Stromal cell of bone marrow (primary cell): Measurements from ENCODE around the gene OSTC.

ENCODE experiments used
- DNase-seq: peaks from one replicate; pipeline ENCODE4 v3.0.0-alpha.2; 2012; ENCODE audit warnings: low read depth

OSTC gene

DNA sequence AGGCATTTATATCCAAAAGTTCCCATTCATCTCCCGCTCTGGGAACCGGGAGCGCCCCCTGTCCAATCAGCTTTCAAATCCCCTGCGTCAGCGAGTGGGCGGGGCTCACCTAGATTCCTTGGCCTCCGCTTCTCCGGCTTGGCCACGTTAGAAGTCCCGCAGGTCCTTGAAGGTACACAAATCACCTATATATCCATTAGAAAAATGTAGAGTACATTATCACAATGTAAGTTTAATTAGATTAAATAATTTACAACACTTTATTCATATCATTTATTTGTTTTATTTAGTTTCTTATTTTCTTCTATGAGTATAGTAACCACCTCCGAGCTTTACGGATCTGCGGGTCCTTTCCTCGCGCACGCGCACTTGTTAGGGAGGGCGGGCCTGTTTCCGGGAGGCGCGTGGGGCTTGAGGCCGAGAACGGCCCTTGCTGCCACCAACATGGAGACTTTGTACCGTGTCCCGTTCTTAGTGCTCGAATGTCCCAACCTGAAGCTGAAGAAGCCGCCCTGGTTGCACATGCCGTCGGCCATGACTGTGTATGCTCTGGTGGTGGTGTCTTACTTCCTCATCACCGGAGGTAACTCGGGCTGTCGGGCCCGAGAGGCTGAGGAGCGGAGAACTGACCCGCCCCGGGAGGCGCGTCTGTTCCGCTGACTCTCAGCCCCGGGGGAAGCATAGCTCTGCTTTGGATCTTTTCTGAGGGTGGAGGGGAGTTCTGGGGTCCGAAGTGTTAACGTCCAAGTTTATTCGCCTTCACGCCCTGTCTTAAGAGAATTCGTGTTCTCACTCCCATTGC is at the start of gene OSTC:
Gene OSTC, plus strand, starts transcription at position 388 of the 802 bp plus-strand sequence. Its CDS starts 57 bp downstream, at position 445.
- peak; percentile 94 for DNase-seq

DNA sequence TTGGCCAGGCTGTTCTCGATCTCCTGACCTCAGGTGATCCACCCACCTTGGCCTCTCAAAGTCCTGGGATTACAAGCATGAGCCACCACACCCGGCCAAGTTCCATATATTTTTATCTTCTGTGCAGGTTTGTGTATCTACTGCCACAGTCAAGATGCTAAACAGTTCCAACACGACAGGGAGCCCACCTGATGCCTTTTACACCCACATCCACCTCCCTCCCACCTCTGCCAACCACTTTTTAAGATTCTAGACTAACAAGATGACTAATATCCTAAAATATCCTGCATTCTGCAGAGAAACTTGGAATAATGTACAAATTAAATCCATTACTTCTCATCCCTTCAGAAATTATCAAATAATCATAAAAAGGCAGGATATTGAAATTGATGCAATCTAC is 49.3 kb upstream of the OSTC start:
- DNase-seq, result no peak

DNA sequence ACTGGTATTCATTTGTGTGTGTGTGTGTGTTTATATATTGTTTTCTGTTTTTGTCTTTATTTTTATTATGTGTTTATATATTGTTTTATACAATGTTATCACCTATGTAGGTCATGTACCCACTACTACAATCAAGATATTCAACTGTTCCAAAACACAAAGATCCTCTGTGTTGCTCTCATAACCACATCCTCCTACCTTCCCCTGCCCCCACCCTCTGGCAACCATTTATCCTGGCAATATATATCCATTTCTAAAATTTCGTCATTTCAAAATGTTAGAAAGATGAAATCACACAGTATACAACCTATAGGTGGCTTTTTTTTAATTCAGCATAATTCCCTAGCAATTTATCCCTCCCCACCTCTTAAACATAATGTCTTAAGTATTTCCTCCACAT is 48.9 kb upstream of the OSTC start:
- DNase-seq, result no peak

DNA sequence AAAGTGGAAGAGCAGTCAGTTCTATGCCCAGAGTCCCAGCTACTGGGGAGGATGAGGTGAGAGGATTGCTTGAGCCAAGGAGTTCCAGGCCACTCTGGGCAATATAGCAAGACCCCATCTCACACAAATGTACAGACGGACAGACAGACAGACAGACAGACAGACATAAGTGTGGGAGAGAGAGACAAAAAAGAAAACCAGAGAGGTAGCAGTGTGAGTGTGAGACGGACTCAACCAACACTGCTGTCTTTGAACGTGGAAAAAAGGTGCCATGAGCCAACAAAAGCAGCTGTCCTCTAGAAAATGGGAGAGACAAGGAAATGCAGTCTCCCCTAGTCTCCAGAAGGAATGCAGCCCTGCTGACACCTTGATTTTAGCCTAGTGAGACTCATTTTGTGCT is 48.2 kb upstream of the OSTC start:
- no peak for DNase-seq

DNA sequence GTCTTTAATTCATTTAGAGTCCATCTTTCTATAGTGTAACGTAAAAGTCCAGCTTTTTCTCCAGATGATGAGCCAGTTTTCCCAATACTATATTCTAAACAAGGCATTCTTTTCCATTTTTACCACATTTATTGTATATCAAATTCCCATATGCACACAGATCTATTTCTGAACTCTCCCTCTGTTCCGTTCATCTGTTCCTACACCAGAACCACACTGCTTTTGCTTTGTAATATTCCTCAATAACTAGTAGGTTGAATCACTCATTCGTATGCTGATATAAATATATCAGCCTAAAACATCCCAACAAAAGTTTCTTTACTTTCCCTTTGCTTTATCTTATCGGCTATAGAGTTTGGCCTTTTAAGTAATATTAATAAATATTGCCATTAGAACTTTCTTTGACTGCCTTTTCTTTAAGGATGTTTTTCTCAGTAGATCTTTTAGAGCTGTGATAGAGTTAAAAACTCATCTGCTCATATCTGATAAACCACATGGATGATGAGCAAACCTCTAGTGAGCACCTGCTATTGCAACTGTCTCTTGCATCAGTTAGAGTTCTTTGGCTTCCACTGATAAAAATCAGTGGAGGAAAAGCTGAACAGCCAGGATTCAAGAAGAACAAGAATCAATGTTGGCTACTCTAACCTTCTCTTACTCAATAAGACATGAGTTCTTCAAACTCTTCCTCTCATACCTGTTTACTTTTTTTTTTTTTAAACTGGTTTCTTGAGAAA is 43.2 kb upstream of the OSTC start:
- no peak for DNase-seq

DNA sequence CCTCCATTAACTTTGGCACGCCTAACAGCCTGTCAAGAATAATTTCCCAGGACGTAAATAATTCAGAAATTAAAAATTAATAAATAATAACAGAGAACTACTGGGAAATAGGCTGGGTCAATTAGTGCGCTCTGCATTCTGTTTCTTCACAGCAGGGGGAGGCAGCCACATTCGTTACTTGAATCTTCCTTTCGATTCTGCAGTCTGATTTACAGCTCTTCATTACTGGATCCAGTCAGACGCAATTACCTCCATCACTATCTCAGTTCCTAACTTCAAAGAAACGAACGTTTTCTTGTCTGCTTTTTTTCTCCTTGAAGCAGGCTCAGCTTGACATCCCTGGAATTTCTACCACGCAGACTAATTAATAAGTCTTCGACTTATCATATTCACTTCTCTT is 39.0 kb upstream of the OSTC start:
- no peak for DNase-seq

DNA sequence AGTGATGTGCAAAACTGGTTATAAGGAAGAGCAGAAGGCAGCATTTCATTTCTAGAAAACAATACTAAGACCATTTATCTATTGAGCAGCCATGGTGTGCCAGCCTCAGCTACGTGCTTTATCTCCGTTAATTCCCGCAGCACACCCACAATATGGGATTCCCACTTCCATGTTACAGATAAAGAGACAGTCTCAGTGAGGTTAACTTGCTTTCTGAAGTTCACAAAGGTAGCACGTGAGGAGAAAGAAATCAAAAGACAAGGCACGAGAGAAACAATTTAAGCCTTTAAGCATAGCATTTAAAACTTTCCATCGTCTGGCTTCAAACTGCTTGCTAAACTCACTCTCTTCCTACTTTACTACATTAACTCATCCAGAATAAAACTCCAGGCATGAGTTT is 38.0 kb upstream of the OSTC start:
- no peak for DNase-seq

DNA sequence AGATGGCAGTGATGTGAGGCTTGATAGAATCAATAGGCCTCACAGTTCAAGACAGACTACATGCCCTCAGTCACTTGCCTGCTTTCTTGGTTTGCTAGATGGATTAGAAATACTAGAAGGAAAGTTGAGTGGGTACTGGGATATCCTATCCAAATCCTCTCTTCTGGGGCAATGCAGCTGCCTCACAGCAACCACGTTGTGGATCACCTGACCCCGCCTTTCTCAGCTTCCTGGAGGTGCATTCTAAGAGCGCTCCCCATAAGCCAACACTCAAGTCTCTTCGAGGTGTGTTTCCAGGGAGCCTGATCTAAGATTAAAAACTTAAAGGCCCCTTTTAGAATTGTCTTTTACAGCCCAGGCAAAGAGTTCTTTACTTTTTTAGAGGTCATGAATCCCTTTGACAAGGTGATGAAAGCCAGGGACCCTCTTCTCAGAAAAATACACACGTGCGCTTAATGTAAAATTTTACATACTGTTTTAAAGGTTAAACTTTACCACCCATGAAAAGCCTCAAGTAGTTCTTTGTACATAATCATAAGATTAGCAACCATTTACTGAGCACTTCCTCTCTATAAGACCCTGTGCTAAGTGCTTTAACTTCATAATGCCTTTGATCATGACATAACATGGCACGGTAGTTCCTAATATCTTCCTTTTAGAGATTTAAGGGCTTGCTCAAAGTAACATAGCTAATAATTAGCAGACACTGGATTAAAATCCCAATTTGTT is 30.9 kb upstream of the OSTC start:
- DNase-seq, result no peak

DNA sequence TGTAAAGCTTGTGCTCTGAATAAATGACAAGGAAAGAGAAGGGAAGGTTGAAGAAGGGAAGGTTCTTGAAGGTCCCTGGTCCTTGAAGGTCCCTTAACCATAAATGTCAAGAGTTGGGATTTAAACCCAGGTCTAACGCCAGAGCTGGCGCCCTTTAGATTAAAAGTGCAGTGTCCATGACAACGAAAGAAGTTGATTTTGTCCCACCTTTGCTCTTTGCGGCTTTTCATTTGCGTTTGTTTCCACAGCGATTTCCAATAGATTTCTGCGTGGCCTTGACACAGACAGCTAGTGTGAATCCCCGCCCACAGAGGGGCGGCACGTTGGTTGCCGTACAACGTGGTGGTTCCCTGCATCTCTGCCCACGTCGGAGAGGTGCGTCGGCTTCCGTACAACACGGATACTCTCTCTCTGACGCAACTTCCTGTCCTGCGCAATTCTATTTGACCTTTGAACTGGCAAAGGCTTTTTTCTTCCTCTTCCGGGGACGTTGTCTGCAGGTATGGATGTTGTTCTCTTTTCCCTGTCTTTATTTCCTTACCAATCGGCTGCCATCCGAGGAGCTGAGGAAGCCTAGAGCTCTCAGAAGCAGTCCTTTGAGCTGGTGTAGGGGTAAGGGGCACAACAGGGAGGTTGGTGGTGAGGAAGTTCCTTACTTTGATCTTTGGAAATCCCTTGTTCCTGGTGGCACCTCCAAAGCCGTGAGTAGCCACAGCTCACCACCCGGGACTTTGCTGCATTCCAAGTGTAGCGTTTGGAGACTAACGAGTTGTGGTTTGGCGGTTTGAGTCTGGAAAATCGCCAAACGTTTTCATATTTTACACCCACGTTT is 30.1 kb upstream of the OSTC start, which contains the start of gene RPL34:
Gene RPL34, plus strand, starts transcription at position 476 of the 832 bp plus-strand sequence. CDS start 1,384 bp downstream, outside the sequence.
- peak; percentile 97 for DNase-seq

DNA sequence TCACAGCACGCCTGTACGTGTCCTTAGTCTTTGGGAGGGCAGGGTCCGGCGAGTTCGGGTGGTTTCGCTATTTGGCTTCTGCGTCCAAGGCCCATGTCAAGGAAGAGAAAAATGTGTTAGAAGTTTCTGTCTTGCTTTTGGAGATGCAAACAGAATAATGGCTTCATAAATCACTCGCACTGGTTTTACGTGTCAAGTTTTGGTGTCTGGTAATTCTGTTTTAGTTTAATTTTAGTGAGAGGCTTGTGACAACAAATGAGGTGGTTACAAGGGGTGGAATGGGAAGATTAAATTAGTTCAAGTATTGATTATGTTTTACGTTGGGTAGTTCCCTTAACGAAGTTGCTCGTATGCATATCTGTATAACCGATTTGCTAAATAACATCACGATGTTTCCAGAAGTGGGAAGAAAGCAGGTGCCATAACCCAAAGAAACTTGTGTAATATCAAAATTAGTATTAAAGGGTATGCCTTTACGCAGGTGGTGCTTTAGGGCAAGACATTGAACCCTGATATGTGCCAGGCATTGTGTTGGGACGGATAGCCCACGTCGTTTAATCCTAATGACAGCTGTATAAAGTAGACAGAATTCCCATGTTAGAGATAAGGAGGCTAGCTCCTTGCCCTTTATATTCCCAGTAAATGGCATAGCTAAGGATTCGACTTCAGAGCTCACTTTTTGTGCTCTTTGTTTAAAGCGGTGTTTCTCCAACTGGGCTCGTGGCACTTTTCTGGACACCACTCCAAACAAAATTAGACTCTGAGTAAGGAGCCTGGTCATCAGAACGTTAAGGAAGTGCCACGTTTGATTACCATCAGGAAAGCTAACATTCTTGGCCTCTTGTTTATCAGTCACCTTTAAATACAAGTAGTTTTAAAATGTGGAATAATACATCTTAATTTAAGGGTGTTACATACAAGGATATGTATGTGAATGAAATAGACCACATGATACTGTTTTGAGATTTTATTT is 29.2 kb upstream of the OSTC start:
- DNase-seq, result no peak

DNA sequence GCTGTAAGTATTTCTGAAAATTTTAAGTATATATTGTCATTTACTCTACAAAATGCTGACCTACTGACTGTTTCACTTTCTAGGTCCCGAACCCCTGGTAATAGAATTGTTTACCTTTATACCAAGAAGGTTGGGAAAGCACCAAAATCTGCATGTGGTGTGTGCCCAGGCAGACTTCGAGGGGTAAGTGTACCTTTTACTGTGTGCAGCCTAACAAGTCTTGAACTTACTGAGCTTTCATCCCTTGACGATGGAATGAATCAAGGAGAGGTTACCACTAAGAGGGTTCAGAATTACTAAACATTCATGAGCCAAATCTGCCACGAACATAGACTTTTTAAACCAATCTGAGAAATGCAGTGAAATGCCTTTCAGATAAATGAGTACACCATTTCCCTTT is 28.4 kb upstream of the OSTC start:
- DNase-seq, result no peak

DNA sequence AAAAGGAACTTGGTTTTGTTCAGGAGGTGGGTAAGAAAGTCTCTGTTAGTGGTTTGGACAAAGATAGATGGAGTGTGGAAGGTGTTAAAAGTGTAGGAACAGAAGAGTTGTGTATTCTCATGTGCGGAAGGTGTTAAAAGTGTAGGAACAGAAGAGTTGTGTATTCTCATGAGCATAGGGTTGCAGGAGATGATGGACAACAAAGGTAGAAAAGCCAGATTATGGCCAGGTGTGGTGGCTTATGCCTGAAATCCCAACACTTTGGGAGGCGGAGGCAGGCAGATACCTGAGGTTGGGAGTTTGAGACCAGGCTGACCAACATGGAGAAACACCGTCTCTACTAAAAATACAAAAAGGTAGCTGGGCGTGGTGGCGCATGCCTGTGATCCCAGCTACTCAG is 27.6 kb upstream of the OSTC start:
- no peak for DNase-seq

DNA sequence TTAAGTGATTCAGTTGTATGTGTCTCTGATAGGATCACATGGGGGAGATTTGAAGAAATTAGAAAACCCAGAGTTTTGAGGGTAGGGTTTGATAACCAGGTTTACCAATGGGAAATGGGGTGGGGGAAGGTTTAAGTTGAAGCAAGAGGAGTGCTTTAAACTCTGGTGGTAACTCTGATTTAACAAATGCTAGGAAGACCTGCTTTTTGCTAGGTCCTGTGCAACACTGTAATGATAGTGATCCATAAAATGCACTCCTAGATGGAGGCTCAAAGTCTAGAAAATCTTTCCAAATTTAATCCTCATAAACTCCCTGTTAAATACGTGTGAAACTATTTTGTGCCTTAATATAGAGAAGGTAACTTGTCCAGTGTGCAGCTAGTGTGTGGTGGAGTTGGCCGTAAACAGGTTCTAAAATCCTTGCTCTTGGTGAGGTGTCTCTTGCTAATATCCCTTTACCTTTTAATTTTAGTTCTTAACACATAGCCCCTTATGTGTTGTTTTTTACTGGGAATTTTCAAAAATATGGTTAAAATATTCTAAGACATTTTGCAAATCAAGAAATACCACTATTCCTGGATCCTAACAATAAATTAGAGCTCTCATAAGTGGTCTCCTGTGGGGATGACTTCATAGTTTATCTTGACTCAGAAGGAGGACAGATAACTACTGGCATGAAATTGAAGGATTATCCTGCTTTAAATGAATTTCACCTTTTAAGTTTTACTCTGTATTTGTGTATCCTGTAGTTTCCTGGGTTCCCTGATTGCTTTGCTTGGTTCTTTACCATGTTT is 25.9 kb upstream of the OSTC start:
- no peak for DNase-seq

DNA sequence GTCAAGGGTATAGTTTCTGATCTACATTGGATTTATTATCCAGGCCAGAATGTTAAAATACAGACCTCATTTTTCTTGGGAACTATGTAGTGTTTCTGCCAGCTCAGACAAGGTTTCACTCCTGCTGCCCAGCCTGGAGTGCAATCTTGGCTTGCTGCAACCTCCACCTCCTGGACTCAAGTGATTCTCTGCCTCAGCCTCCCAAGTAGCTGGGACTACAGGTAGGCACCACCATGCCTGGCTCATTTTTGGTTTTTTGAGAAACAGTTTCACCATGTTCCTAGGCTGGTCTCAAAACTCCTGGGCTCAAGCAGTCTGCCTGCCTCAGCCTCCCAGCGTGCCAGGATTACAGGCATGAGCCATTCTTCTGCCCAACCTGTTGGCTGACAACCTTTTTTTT is 24.3 kb upstream of the OSTC start:
- no peak for DNase-seq

DNA sequence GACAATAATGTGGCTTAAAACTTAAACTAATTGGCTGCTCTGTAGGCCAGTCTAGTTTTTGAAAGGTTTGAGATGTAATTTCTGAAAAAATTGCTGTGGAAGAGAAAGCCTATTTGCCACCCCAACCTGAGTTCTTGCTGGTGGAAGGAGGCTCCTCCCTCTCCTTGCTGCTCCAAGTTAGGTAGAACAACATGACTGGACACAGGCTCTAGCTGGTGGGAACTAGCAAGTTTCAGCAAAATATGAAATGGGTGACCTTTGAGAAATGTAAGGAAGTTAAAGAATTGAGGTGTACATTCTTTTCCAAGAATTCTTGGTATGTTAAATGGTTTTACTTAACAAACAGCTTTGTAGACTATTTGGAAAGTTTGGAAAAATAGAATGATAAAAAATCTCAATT is 22.0 kb upstream of the OSTC start:
- no peak for DNase-seq

DNA sequence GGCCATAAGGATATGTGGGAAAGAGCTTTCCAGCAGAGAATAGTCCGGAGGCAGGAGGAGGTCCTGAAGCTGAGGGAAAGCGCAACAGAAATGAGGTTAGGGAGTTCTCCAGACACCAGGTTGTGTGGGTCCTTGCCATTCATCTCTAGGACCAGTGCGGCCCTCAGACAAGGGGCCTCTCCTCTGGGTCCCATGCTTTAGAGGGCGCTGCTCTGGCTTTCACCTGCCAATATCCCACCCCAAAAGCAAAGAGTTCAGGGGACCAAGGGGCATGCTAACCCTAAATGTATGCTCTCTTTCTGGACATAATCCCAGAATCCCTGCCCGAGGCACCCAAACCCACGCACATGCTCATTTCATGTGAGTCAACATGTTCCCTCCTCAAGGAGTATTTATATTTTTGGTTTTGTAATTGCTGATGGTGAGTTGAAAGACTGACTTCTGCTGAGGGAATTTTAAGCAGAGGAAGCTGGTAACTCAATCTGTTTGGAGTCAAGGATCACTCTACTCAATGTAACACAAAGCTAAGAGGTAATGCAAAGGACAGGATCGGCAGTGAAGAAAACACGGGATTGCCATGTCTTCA is 15.2 kb upstream of the OSTC start:
- DNase-seq, result no peak

DNA sequence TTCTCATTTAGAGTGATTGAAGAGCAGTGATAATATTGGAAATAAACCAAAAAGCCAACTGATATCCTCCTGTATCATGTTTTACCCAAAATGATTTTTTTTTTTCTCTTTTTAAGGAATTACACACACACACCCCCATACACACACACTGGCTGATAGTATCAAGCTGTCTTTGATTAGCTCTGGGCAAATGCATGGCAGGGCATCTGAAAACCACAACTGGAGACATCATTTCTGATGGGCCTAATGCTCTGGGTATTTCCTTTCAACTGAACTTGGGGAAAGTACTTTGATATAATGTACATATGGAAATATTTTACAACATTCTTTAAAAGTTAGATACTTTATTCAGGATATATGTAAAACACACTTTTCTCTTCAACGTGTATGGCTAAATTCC is 14.2 kb upstream of the OSTC start:
- no peak for DNase-seq

DNA sequence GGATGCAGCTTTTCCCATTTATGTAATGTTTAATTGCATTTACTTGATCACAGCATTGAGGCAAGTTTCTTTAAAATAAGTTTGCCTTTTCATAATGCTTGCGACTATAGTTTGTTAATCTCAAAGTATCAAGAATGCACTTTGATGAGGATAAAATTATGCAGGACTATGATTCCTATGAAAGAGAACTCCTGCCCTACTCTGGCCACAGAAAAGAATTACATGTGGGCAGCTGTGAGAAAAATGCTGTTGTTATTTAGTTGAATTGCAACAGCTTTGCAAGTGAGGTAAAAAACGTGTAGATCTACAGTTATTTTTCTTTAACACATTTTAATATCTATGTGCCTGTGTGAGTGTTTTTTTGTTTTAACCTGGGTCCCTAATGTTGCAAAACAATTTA is 12.5 kb upstream of the OSTC start:
- no peak for DNase-seq

DNA sequence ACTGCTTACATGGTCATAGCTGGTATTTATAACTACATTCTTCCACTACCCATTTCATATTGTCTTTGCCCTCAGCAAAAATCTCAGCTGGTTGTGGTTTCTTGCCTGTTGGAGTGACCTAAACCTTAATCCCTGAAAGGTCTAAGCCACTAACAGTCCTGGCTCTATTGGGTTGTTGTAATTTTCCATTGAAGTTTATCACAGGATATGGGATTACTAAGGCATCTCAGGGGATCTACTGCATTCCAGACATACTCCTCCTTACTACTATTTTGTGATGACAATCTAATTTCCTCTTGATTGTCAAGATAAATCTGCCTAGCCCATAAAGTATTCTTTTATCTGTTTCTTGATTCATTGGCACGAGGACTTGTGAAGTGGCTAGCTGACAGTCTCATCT is 6.2 kb upstream of the OSTC start:
- peak; percentile 38 for DNase-seq
